Vagina (tissue), 2 donors: ENCODE data around the gene DHRSX.
"Not testable (repeated sequence)": the region's sequence is repeated elsewhere in the genome, so short reads cannot be mapped to it uniquely, and the experiment has no call there.

Experiments
- POLR2A ChIP-seq, 2 donors: fragments of 450-650 bp; IDR thresholded peaks; one replicate each; pipeline ENCODE4 v1.6.1; 2017; ENCODE audit warnings: antibody characterized with exemption in 2 of 2, mild to moderate bottlenecking in 2 of 2, moderate library complexity in 2 of 2
- POLR2AphosphoS5 ChIP-seq, 2 donors: sonication (generic); formaldehyde crosslinking; IDR thresholded peaks; one replicate each; pipeline ENCODE4 v1.9.0; 2017; ENCODE audit warnings: antibody characterized with exemption in 2 of 2, mild to moderate bottlenecking in 2 of 2, low read depth in 1 of 2; ENCODE audit not compliant: insufficient read depth in 1 of 2
- TF ChIP-seq, protein P1 (sequence below), 3 experiments: fragments of 450-650 bp in 2 of 3; fragments of 200-600 bp in 1 of 3; sonication (generic) in 1 of 3; IDR thresholded peaks; one replicate each; pipeline ENCODE4 v1.5.1; 2017 to 2019; ENCODE audit warnings: antibody characterized with exemption in 3 of 3, mild to moderate bottlenecking in 2 of 3, moderate library complexity in 2 of 3

DNA sequence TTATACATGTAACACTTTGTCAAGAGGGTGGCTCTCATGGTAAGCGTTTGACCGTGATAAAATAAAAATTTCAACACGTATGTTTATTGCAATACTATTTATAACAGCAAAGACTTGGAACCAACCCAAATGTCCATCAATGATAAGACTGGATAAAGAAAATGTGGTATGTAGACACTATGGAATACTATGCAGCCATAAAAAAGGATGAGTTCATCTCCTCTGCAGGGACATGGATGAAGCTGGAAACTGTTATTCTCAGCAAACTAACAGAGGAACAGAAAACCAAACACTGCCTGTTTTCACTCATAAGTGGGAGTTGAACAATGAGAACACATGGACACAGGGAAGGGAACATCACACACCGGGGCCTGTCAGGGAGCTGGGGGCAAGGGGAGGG is 150.1 kb downstream of the DHRSX start:
- TF ChIP-seq, protein P1, sequence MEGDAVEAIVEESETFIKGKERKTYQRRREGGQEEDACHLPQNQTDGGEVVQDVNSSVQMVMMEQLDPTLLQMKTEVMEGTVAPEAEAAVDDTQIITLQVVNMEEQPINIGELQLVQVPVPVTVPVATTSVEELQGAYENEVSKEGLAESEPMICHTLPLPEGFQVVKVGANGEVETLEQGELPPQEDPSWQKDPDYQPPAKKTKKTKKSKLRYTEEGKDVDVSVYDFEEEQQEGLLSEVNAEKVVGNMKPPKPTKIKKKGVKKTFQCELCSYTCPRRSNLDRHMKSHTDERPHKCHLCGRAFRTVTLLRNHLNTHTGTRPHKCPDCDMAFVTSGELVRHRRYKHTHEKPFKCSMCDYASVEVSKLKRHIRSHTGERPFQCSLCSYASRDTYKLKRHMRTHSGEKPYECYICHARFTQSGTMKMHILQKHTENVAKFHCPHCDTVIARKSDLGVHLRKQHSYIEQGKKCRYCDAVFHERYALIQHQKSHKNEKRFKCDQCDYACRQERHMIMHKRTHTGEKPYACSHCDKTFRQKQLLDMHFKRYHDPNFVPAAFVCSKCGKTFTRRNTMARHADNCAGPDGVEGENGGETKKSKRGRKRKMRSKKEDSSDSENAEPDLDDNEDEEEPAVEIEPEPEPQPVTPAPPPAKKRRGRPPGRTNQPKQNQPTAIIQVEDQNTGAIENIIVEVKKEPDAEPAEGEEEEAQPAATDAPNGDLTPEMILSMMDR (IDR thresholded peaks at IDR 0.05), result not testable (repeated sequence)
- not testable (repeated sequence) for TF ChIP-seq POLR2A (IDR thresholded peaks at IDR 0.05); POLR2AphosphoS5 (IDR thresholded peaks at IDR 0.05; ENCODE audit: insufficient read depth in 1 of 2, low read depth in 1 of 2)
